ENCODE results near the gene CHCHD2. TPM values are rescaled to one million over a fixed set of nuclear protein-coding genes. Genes with fewer than 3 reads are reported as not detected.

CHCHD2 gene
- polyA plus RNA-seq, 3 donors, result 241 to 500 (median 412) TPM

DNA sequence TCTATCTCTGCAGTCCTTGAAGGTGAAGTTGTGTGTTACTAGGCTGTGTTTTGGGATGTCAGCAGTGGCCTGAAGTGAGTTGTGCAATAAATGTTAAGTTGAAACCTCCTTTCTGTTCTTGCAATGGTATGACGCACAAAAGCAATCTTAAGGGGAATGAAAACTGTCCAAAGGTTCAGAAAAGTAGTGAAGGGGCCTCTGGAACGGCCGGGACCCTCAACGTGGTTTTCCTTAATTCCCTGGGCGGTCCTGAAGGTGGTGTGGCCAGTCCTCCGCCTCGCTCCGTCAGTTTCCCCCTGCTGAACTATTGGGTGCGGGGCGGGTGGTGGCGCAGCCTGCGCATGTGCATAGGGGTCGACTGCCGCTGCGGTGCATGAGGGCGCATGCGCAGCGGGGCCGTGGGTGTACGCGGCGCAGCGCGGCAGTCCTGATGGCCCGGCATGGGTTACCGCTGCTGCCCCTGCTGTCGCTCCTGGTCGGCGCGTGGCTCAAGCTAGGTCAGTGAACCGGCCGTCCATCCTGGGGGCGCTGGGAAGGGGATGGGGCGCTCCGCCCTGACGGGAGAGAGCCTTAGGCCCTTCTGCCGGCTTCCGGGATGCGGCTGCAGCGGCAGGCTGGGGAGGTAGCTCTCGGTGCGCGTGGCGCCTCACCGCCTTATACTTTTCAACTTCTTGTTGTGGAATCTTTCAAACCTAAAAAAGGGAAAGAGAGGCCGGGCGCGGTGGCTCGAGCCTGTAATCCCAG, 42.2 kb downstream of the CHCHD2 start, which contains the start of gene SUMF2:
TSS of gene SUMF2 (plus strand) at position 405 of the 744 bp plus-strand sequence. CDS start at position 431, 26 bp downstream.
- Histone ChIP-seq H3K9ac (ENCODE audit: insufficient read depth, low read length, poor library complexity, severe bottlenecking) (peak within 1 kb of the TSS; percentile 80), H3K9me3 (replicated peaks in 1 of 2; ENCODE audit: control insufficient read depth in 1 of 2, insufficient read depth in 1 of 2, low read length in 2 of 2) (no peaks in the 10 kb centered on the region), H3K36me3 (replicated peaks in 1 of 2; ENCODE audit: control insufficient read depth in 1 of 2, insufficient read depth in 2 of 2, low read length in 2 of 2) (peaks cover 40 to 50% of the 10 kb centered on the region in 2 donors), H3K79me2 (ENCODE audit: insufficient read depth, low read length) (peaks cover 20% of the 10 kb centered on the region), H3K4me3 (replicated peaks in 1 of 3; ENCODE audit: low read depth in 2 of 3, low read length in 3 of 3) (peak within 1 kb of the TSS; percentile 82 to 95 (median 87)), H3K27ac (ENCODE audit: low read depth in 1 of 2, low read length in 2 of 2) (peak within 1 kb of the TSS; percentile 94 to 95), H3K4me2 (replicated peaks; ENCODE audit: extremely low read depth, low read length, poor library complexity, severe bottlenecking) (peak within 1 kb of the TSS; percentile 82), H3K27me3 (ENCODE audit: control insufficient read depth in 2 of 2, insufficient read depth in 2 of 2, low read length in 2 of 2) (no peaks in the 10 kb centered on the region), H2AFZ (ENCODE audit: insufficient read depth, low read depth, low read length, poor library complexity, severe bottlenecking) (peak within 1 kb of the TSS; percentile 82), H3K4me1 (ENCODE audit: control insufficient read depth in 1 of 2, insufficient read depth in 2 of 2, low read length in 2 of 2) (peaks cover 12 to 24% of the 10 kb centered on the region in 2 donors), H4K20me1 (ENCODE audit: insufficient read depth, low read length) (no peaks in the 10 kb centered on the region)
- TF ChIP-seq, protein P1, sequence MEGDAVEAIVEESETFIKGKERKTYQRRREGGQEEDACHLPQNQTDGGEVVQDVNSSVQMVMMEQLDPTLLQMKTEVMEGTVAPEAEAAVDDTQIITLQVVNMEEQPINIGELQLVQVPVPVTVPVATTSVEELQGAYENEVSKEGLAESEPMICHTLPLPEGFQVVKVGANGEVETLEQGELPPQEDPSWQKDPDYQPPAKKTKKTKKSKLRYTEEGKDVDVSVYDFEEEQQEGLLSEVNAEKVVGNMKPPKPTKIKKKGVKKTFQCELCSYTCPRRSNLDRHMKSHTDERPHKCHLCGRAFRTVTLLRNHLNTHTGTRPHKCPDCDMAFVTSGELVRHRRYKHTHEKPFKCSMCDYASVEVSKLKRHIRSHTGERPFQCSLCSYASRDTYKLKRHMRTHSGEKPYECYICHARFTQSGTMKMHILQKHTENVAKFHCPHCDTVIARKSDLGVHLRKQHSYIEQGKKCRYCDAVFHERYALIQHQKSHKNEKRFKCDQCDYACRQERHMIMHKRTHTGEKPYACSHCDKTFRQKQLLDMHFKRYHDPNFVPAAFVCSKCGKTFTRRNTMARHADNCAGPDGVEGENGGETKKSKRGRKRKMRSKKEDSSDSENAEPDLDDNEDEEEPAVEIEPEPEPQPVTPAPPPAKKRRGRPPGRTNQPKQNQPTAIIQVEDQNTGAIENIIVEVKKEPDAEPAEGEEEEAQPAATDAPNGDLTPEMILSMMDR (IDR thresholded peaks at IDR 0.05), result no peak
- peaks cover 0 to 1% (median 0%) of the 10 kb centered on the region in 3 donors for H3K27me3 Mint-ChIP-seq (ENCODE audit: low read depth in 3 of 3)
- peaks cover 19% of the 10 kb centered on the region for H3K4me1 Mint-ChIP-seq
- intact Hi-C loops (cut with micrococcal nuclease), result loop anchor here in 1 of 2 donors (5.0 kb wide), 1 partner anchor 43 kb away; the partner anchor contains the start of gene CHCHD2
- peaks cover 47% of the 10 kb centered on the region in 2 donors for H3K36me3 Mint-ChIP-seq
- no peaks in the 10 kb centered on the region for H3K9me3 Mint-ChIP-seq
- H3K27ac Mint-ChIP-seq, result peak within 1 kb of the TSS; percentile 96 to 98 (median 97)
- peak; percentile 91 to 92 (median 92) for DNase-seq
- H3K4me3 Mint-ChIP-seq, result peak within 1 kb of the TSS; percentile 94
- under 1% methylated on average over 44 of the region's 49 CpGs for WGBS (ENCODE audit: insufficient coverage)

DNA sequence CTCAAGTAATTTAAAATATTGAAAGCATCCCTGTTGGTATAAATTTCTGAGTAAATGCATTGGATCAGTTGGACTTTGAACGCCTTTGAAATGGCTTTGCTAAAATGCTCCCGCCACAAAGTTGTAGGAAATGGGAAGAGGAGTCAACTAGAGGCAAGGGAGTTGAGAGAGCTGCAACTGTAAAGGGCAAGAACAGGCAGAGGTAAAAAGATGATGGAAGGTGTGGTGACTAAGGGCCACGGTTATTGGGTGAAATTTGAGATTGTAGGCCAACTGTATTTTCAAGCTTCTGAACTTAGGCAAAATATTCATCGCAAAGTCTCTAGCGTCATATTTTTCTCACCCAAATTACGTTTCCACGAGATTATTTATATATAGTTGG, 42.8 kb downstream of the CHCHD2 start:
- H4K20me1 ChIP-seq (ENCODE audit: insufficient read depth, low read length), result no peaks in the 10 kb centered on the region
- TF ChIP-seq, protein P1 (IDR thresholded peaks at IDR 0.05), result no peak
- peak overlapping the region; percentile 82 for H2AFZ ChIP-seq (ENCODE audit: insufficient read depth, low read depth, low read length, poor library complexity, severe bottlenecking)

More for the DNA sequence above, 42.8 kb downstream of the CHCHD2 start:
- Histone ChIP-seq H3K4me1 (ENCODE audit: control insufficient read depth in 1 of 2, insufficient read depth in 2 of 2, low read length in 2 of 2) (peaks cover 12 to 24% of the 10 kb centered on the region in 2 donors), H3K4me3 (replicated peaks in 1 of 3; ENCODE audit: low read depth in 2 of 3, low read length in 3 of 3) (peak overlapping the region; percentile 82 to 95 (median 87)), H3K27me3 (ENCODE audit: control insufficient read depth in 2 of 2, insufficient read depth in 2 of 2, low read length in 2 of 2) (no peaks in the 10 kb centered on the region), H3K27ac (ENCODE audit: low read depth in 1 of 2, low read length in 2 of 2) (peak overlapping the region; percentile 94 to 95), H3K79me2 (ENCODE audit: insufficient read depth, low read length) (peaks cover 20% of the 10 kb centered on the region), H3K36me3 (replicated peaks in 1 of 2; ENCODE audit: control insufficient read depth in 1 of 2, insufficient read depth in 2 of 2, low read length in 2 of 2) (peaks cover 42 to 50% of the 10 kb centered on the region in 2 donors), H3K9me3 (replicated peaks in 1 of 2; ENCODE audit: control insufficient read depth in 1 of 2, insufficient read depth in 1 of 2, low read length in 2 of 2) (no peaks in the 10 kb centered on the region), H3K9ac (ENCODE audit: insufficient read depth, low read length, poor library complexity, severe bottlenecking) (peak overlapping the region; percentile 80), H3K4me2 (replicated peaks; ENCODE audit: extremely low read depth, low read length, poor library complexity, severe bottlenecking) (peak overlapping the region; percentile 82)
- Mint-ChIP-seq H3K36me3 (peaks cover 46 to 47% of the 10 kb centered on the region in 2 donors), H3K27me3 (ENCODE audit: low read depth in 3 of 3) (peaks cover 0 to 1% (median 0%) of the 10 kb centered on the region in 3 donors), H3K4me3 (peak overlapping the region in 1 of 2 donors; percentile 94), H3K9me3 (no peaks in the 10 kb centered on the region), H3K4me1 (peaks cover 19% of the 10 kb centered on the region), H3K27ac (peak overlapping the region; percentile 96 to 98 (median 97))
- DNase-seq, result no peak
- intact Hi-C loops (cut with micrococcal nuclease), result loop anchor here in 1 of 2 donors (5.0 kb wide), 1 partner anchor 44 kb away; the partner anchor contains the start of gene CHCHD2
- 96% methylated on average over 2 of the region's 7 CpGs for WGBS (ENCODE audit: insufficient coverage)

Data from CD14-positive monocyte (primary cell).